Endothelial cell (in vitro differentiated cells): ENCODE measurements around the gene AFAP1L2. TPM values are rescaled to one million over a fixed set of nuclear protein-coding genes. Genes with fewer than 3 reads are reported as not detected.

Experiments
- DNase-seq: peaks from one replicate; pipeline ENCODE4 v3.0.0; 2021; ENCODE audit warnings: low spot score
- H3K27ac Mint-ChIP-seq: one replicate; pipeline ENCODE4 v1.8.0; 2021; ENCODE audit warnings: mixed read lengths, inconsistent platforms; ENCODE audit not compliant: unreplicated experiment
- H3K27me3 Mint-ChIP-seq: one replicate; pipeline ENCODE4 v1.8.0; 2021; ENCODE audit warnings: mild to moderate bottlenecking, moderate library complexity, mixed read lengths, inconsistent platforms; ENCODE audit not compliant: unreplicated experiment
- H3K36me3 Mint-ChIP-seq: one replicate; pipeline ENCODE4 v1.8.0; 2021; ENCODE audit warnings: mild to moderate bottlenecking, low read depth, mixed read lengths, inconsistent platforms; ENCODE audit not compliant: unreplicated experiment
- H3K4me1 Mint-ChIP-seq: one replicate; pipeline ENCODE4 v1.8.0; 2021; ENCODE audit warnings: mild to moderate bottlenecking, mixed read lengths, inconsistent platforms; ENCODE audit not compliant: unreplicated experiment
- H3K4me3 Mint-ChIP-seq: one replicate; pipeline ENCODE4 v1.8.0; 2021; ENCODE audit warnings: mild to moderate bottlenecking, mixed read lengths, inconsistent platforms; ENCODE audit not compliant: unreplicated experiment
- H3K9me3 Mint-ChIP-seq: one replicate; pipeline ENCODE4 v1.8.0; 2021; ENCODE audit warnings: mixed read lengths, inconsistent platforms; ENCODE audit not compliant: unreplicated experiment
- total RNA-seq: library from RNA; stranded (reverse); fragmentation: NEBNext Ultra II Directional; extraction: Animal tissue kit (Norgen Biotek cat#: 25700); gene quantifications from one replicate; pipeline ENCODE4 v1.2.1, GENCODE V29; 2021; ENCODE audit not compliant: unreplicated experiment
- TF ChIP-seq, protein P1 (sequence below): fragments of 200-600 bp; sonication (generic); IDR thresholded peaks from one replicate; pipeline ENCODE4 v1.5.0; 2021; ENCODE audit warnings: antibody characterized with exemption; ENCODE audit not compliant: unreplicated experiment

The AFAP1L2 gene
- total RNA-seq, 1 donor from 2014 or later, result 0.77 TPM

DNA sequence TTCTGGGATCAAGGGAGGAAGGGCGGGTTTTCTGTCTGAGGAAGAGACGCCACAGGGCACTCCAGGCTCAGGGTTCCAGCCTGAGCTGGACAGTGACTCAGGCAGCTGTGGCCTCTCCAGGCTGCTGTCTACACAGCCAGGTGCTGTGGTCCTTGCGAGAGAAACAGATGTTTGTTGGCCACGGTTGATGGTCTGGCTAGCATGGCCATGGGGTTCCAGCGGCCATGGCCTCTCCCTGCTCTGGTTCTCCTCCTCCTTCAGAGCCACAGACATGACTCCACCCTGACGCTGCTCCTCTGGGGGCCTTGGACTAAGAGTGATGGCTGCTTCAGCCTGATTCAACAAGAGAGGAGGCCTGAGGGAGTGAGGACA lies 75.9 kb downstream of the AFAP1L2 start:
- Mint-ChIP-seq H3K27ac (no peak overlapping the region), H3K4me1 (peaks cover 7% of the 10 kb centered on the region), H3K9me3 (no peaks in the 10 kb centered on the region), H3K4me3 (no peak overlapping the region), H3K27me3 (no peaks in the 10 kb centered on the region), H3K36me3 (no peaks in the 10 kb centered on the region)
- TF ChIP-seq, protein P1, sequence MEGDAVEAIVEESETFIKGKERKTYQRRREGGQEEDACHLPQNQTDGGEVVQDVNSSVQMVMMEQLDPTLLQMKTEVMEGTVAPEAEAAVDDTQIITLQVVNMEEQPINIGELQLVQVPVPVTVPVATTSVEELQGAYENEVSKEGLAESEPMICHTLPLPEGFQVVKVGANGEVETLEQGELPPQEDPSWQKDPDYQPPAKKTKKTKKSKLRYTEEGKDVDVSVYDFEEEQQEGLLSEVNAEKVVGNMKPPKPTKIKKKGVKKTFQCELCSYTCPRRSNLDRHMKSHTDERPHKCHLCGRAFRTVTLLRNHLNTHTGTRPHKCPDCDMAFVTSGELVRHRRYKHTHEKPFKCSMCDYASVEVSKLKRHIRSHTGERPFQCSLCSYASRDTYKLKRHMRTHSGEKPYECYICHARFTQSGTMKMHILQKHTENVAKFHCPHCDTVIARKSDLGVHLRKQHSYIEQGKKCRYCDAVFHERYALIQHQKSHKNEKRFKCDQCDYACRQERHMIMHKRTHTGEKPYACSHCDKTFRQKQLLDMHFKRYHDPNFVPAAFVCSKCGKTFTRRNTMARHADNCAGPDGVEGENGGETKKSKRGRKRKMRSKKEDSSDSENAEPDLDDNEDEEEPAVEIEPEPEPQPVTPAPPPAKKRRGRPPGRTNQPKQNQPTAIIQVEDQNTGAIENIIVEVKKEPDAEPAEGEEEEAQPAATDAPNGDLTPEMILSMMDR, result no peak
- no peak for DNase-seq

DNA sequence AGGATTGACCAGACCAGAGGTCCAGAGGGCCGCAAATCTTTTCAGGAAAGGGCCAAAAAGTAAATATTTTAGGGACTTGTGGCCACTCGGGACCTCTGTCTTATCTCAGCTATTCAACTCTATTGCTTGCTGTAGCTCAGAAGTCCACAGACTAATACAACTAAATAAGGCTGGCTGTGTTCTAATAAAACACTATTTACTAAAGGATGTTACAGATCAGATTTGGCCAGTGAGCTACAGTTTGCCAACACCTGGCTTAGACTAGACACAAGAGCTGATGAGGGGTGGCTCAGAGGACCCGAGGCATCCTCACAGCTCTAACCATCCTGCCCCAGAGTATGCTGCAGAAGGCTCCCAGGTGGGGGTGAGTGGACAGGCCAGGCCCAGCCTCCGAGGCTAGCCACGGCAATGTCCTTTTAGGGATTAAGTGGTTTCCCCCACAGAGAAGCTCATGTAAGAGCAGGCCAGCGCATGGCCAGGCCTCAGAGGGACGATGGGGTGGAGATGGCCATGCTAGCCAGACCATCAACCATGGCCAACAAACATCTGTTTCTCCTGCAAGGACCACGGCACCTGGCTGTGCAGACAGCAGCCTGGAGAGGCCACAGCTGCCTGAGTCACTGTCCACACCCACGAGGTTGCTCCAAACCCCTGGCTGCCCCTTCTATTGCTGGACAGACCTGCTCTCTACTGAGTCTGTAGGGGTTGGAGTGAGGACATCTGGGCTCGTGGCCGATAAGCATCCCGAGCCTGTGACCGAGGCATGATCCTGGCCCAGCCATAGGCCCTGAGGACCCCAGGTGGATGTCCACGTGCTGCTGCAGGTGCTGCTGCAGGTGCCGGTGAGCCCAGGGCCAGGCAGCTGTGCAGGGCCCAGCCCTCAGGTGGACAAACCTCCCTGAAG lies 76.5 kb downstream of the AFAP1L2 start:
- TF ChIP-seq, protein P1, result no peak
- no peak overlapping the region for H3K27ac Mint-ChIP-seq
- no peaks in the 10 kb centered on the region for H3K36me3 Mint-ChIP-seq
- no peak for DNase-seq
- peaks cover 2% of the 10 kb centered on the region for H3K27me3 Mint-ChIP-seq
- H3K4me1 Mint-ChIP-seq, result peaks cover 1% of the 10 kb centered on the region
- no peak overlapping the region for H3K4me3 Mint-ChIP-seq
- no peaks in the 10 kb centered on the region for H3K9me3 Mint-ChIP-seq

DNA sequence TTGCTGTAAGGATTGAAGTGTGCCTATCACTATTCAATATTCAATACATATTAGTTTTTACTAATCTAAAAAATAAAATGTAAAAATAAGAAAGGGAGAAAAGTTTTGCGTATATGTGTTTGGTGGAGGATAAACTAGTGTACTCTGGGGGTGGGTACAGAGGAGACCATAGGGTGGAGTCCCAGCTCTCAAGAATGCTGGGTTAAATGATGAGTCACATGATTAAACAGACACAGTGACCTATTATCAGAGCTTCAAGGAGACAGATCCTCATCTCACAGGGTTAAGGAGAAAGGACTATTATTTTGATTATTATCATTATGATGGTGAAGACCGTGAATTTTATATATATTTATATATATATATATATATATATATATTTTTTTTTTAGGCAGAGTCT lies 77.5 kb downstream of the AFAP1L2 start:
- DNase-seq, result no peak
- peaks cover 2% of the 10 kb centered on the region for H3K27me3 Mint-ChIP-seq
- no peaks in the 10 kb centered on the region for H3K9me3 Mint-ChIP-seq
- TF ChIP-seq, protein P1, result no peak
- H3K4me3 Mint-ChIP-seq, result no peak overlapping the region
- no peaks in the 10 kb centered on the region for H3K36me3 Mint-ChIP-seq
- H3K27ac Mint-ChIP-seq, result no peak overlapping the region
- no peaks in the 10 kb centered on the region for H3K4me1 Mint-ChIP-seq

DNA sequence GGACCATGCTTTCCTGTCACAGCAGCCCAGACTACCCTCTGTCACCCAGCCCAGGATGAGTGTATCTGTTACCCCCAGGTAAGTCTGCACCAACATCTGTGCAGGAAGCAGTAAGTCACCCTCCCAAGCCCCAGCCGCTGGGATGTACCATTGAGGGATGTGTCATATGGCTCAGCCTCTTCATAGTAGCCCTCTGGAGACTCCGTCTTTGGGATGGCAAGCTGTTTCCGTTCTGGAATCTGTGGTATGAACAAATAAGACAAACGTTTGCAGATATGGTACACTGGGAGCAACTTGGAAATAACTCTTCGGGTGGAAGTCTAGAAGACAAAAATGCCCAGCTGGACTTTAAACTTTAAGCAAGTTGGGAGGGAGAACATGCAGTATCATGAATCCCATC lies 81.3 kb downstream of the AFAP1L2 start:
- Mint-ChIP-seq H3K27ac (no peak overlapping the region), H3K4me1 (no peaks in the 10 kb centered on the region), H3K4me3 (no peak overlapping the region), H3K36me3 (no peaks in the 10 kb centered on the region), H3K9me3 (no peaks in the 10 kb centered on the region), H3K27me3 (peaks cover 2% of the 10 kb centered on the region)
- no peak for DNase-seq
- TF ChIP-seq, protein P1, result no peak

DNA sequence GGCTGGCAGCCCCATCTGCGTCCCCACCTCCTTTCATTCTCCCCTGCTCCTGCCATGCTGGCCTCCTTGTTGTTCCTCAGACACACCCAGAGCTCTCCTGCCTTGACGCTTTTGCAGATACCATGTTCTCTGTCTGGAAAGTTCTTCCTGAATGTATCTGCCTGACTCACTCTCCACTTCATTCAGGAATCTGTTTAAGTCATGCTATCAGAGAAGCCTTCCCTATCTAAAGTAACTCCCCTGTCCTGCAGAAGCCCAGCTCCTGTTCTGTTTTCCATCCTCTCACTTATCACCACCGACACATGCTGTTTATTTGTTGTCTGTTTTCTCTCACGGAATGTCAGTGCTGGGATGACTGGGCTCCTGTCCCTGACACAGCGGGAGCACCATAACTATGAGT lies 82.0 kb downstream of the AFAP1L2 start:
- no peaks in the 10 kb centered on the region for H3K36me3 Mint-ChIP-seq
- no peak overlapping the region for H3K4me3 Mint-ChIP-seq
- H3K27me3 Mint-ChIP-seq, result peaks cover 2% of the 10 kb centered on the region
- H3K9me3 Mint-ChIP-seq, result no peaks in the 10 kb centered on the region
- H3K27ac Mint-ChIP-seq, result no peak overlapping the region
- TF ChIP-seq, protein P1, result no peak
- no peak for DNase-seq
- no peaks in the 10 kb centered on the region for H3K4me1 Mint-ChIP-seq
